Right kidney (tissue), 1 donor: Measurements from ENCODE around the gene UPB1.
"Not testable (repeated sequence)": the region's sequence is repeated elsewhere in the genome, so short reads cannot be mapped to it uniquely, and the experiment has no call there.

ENCODE experiments used
- DNase-seq: peaks from one replicate; pipeline ENCODE4 v3.0.0-alpha.2; 2016

The UPB1 gene

GRCh38 chr22:24481641-24482040 is 13.5 kb upstream of the UPB1 start:
- no peak for DNase-seq

- no peak for DNase-seq
These were observed 12.6 kb upstream of the UPB1 start for GRCh38 chr22:24482575-24482974.

GRCh38 chr22:24482998-24483397 is 12.1 kb upstream of the UPB1 start:
- DNase-seq, result no peak

- DNase-seq, result no peak
These were observed 11.1 kb upstream of the UPB1 start for GRCh38 chr22:24483976-24484545.

- no peak for DNase-seq
These were observed 10.0 kb upstream of the UPB1 start for GRCh38 chr22:24485170-24485569.

GRCh38 chr22:24485608-24486007 is 9.5 kb upstream of the UPB1 start:
- DNase-seq, result no peak

GRCh38 chr22:24486501-24486921 is 8.6 kb upstream of the UPB1 start:
- DNase-seq, result no peak

- DNase-seq, result no peak
These were observed 6.1 kb upstream of the UPB1 start for GRCh38 chr22:24489011-24489410.

GRCh38 chr22:24489434-24489833 is 5.7 kb upstream of the UPB1 start:
- not testable (repeated sequence) for DNase-seq

GRCh38 chr22:24492391-24492790 is 2.7 kb upstream of the UPB1 start:
- no peak for DNase-seq

- no peak for DNase-seq
These were observed 985 bp upstream of the UPB1 start for GRCh38 chr22:24494167-24494527.

GRCh38 chr22:24495365-24495675 is 188 bp downstream of the UPB1 start:
- no peak for DNase-seq

GRCh38 chr22:24496234-24496633 is 1.1 kb downstream of the UPB1 start:
- DNase-seq, result no peak

- DNase-seq, result no peak
These were observed 1.5 kb downstream of the UPB1 start for GRCh38 chr22:24496661-24497060.

- DNase-seq, result no peak
These were observed 2.7 kb downstream of the UPB1 start for GRCh38 chr22:24497841-24498258.

- DNase-seq, result no peak
These were observed 3.7 kb downstream of the UPB1 start for GRCh38 chr22:24498824-24499223.

GRCh38 chr22:24499706-24500276 is 4.7 kb downstream of the UPB1 start:
- DNase-seq, result no peak

GRCh38 chr22:24500277-24500820 is 5.2 kb downstream of the UPB1 start:
- no peak for DNase-seq

GRCh38 chr22:24501301-24502005 is 6.3 kb downstream of the UPB1 start:
- no peak for DNase-seq

GRCh38 chr22:24502034-24502433 is 6.9 kb downstream of the UPB1 start:
- no peak for DNase-seq

- no peak for DNase-seq
These were observed 7.4 kb downstream of the UPB1 start for GRCh38 chr22:24502541-24502940.

- no peak for DNase-seq
These were observed 8.2 kb downstream of the UPB1 start for GRCh38 chr22:24503137-24503842.

- no peak for DNase-seq
These were observed 8.8 kb downstream of the UPB1 start for GRCh38 chr22:24503843-24504338.
